K562 (cell line): Measurements from ENCODE around the gene ARHGAP22. TPM values are rescaled to one million over a fixed set of nuclear protein-coding genes. Genes with fewer than 3 reads are reported as not detected.
A peak's percentile ranks its signal among the peaks of the same experiment; 100 is the strongest.

Experiments
- ATAC-seq: fragments of 200-7000 bp; cut with Tn5 transposase; 3 replicates; pipeline ENCODE4 v1.9.1; 2020; ENCODE audit warnings: moderate library complexity
- BruUV-seq: library from RNA; stranded (reverse); fragments of 400-500 nt; replicated peaks from 2 replicates; lab custom pipeline; 2021; lab: Mats Ljungman, UMichigan
- CTCF ChIA-PET: fragments of 300-600 bp; formaldehyde crosslinking; extraction: SDS; loops from one replicate; lab custom pipeline; 2021; ENCODE audit warnings: low intra/inter-chr PET ratio; lab: Yijun Ruan, JAX
- POLR2A ChIA-PET: fragments of 300-600, 350-650 bp; sonication (Branson Sonifier 250); formaldehyde crosslinking; extraction: SDS; loops from one replicate; lab custom pipeline; 2021; ENCODE audit warnings: antibody characterized with exemption, inconsistent platforms; lab: Yijun Ruan, JAX
- DNase-seq, 4 experiments: peaks; one replicate each; pipeline versions ENCODE4 v3.0.0 to v3.0.0-alpha.2; 2011 to 2018; ENCODE audit warnings: low spot score in 3 of 4, mixed read lengths in 3 of 4; ENCODE audit errors: extremely low read depth in 1 of 4
- FAIRE-seq: peaks from 2 replicates; lab custom pipeline; 2011; peaks lifted over from hg19 to GRCh38; lab: Jason Lieb, UNC
- H2AFZ ChIP-seq: 2 replicates; pipeline ENCODE4 v1.6.0; 2011; ENCODE audit warnings: low read depth, low read length, control low read depth, inconsistent platforms
- H3K27ac ChIP-seq: fragments of 200-600 bp; 3 replicates; pipeline ENCODE4 v1.8.0; 2011; ENCODE audit warnings: low read depth, mild to moderate bottlenecking, control low read depth, inconsistent platforms, low read length, moderate library complexity, mixed read lengths; ENCODE audit errors: extremely low read depth
- H3K27me3 ChIP-seq, 2 experiments: fragments of 300-600 bp in 1 of 2; 2 replicates in 1 of 2; 3 replicates in 1 of 2; pipeline versions ENCODE4 v1.6.0 to v1.8.0; 2011; ENCODE audit warnings: inconsistent platforms in 2 of 2, low read length in 2 of 2, mild to moderate bottlenecking in 1 of 2, mixed read lengths in 1 of 2, moderate library complexity in 1 of 2; ENCODE audit not compliant: control insufficient read depth in 2 of 2, insufficient read depth in 2 of 2
- H3K36me3 ChIP-seq: fragments of 300-600 bp; 3 replicates; pipeline ENCODE4 v1.8.0; 2011; ENCODE audit warnings: mild to moderate bottlenecking, low read length, inconsistent platforms; ENCODE audit not compliant: control insufficient read depth, insufficient read depth
- H3K4me1 ChIP-seq, 2 experiments: fragments of 200-600 bp in 1 of 2; replicated peaks in 1 of 2; 2 replicates in 1 of 2; 3 replicates in 1 of 2; pipeline versions ENCODE4 v1.5.1 to v1.8.0; 2011; ENCODE audit warnings: inconsistent platforms in 2 of 2, low read length in 2 of 2, mild to moderate bottlenecking in 1 of 2, mixed read lengths in 1 of 2, moderate library complexity in 1 of 2; ENCODE audit not compliant: control insufficient read depth in 2 of 2, insufficient read depth in 2 of 2
- H3K4me2 ChIP-seq: 2 replicates; pipeline ENCODE4 v1.6.1; 2011; ENCODE audit warnings: low read length, control low read depth, inconsistent platforms, mixed read lengths; ENCODE audit not compliant: insufficient read depth
- H3K4me3 ChIP-seq: fragments of 200-600 bp; sonication (generic), shearing (Covaris generic); 2 replicates; pipeline ENCODE4 v1.5.1; 2016; ENCODE audit warnings: control low read depth, inconsistent platforms
- H3K79me2 ChIP-seq: fragments of 200-600 bp; 3 replicates; pipeline ENCODE4 v1.8.0; 2011; ENCODE audit warnings: low read length, inconsistent platforms; ENCODE audit not compliant: control insufficient read depth, insufficient read depth
- H3K9ac ChIP-seq, 2 experiments: 2 replicates each; pipeline versions ENCODE4 v1.6.0 to v1.6.1; 2011; ENCODE audit warnings: low read depth in 2 of 2, low read length in 2 of 2, control low read depth in 1 of 2, inconsistent platforms in 1 of 2, mild to moderate bottlenecking in 1 of 2, mixed read lengths in 1 of 2; ENCODE audit not compliant: insufficient read depth in 1 of 2
- H3K9me1 ChIP-seq: one replicate; pipeline ENCODE4 v1.6.0; 2011; ENCODE audit warnings: inconsistent platforms, mild to moderate bottlenecking, low read length, moderate library complexity; ENCODE audit not compliant: control insufficient read depth, insufficient read depth
- H3K9me3 ChIP-seq: replicated peaks from 2 replicates; pipeline ENCODE4 v1.5.1; 2011; ENCODE audit warnings: low read depth, low read length, inconsistent platforms; ENCODE audit not compliant: control insufficient read depth, insufficient read depth
- H4K20me1 ChIP-seq: replicated peaks from 2 replicates; pipeline ENCODE4 v1.6.1; 2011; ENCODE audit warnings: low read length, inconsistent platforms, mixed read lengths; ENCODE audit not compliant: control insufficient read depth, insufficient read depth
- CEBPB ChIP-seq: fragments of 450-650 bp; IDR thresholded peaks from 2 replicates; pipeline ENCODE4 v1.6.1; 2016; ENCODE audit warnings: missing genetic modification characterization, missing compliant biosample characterization
- CEBPG ChIP-seq, 3 experiments: fragments of 200-800 bp in 1 of 3; sonication (Bioruptor generic) in 1 of 3; sonication (generic) in 1 of 3; formaldehyde crosslinking in 1 of 3; IDR thresholded peaks in 2 of 3; conservative IDR thresholded peaks in 1 of 3; 2 replicates each; pipeline versions ENCODE4 v1.6.1 to v1.8.0; 2016 to 2022; ENCODE audit warnings: missing compliant biosample characterization in 2 of 3, missing genetic modification characterization in 2 of 3, mild to moderate bottlenecking in 1 of 3, missing genetic modification reagents in 1 of 3
- CSDE1 ChIP-seq, 2 experiments: fragments of 450-650 bp; IDR thresholded peaks; 2 replicates each; pipeline ENCODE4 v1.6.1; 2016; ENCODE audit warnings: mild to moderate bottlenecking in 1 of 2
- DPF2 ChIP-seq: fragments of 450-650 bp; IDR thresholded peaks from 2 replicates; pipeline ENCODE4 v1.6.1; 2016
- JUND ChIP-seq, 2 experiments: IDR thresholded peaks; 2 replicates in 1 of 2; 3 replicates in 1 of 2; pipeline ENCODE4 v1.6.1; 2011; ENCODE audit warnings: borderline replicate concordance in 2 of 2, low read depth in 2 of 2, low read length in 2 of 2, improper control_type of control experiment in 1 of 2, missing biosample characterization in 1 of 2, missing genetic modification characterization in 1 of 2, missing genetic modification reagents in 1 of 2
- PTTG1 ChIP-seq: fragments of 450-650 bp; IDR thresholded peaks from 2 replicates; pipeline ENCODE4 v1.6.1; 2016; ENCODE audit warnings: low read depth, mild to moderate bottlenecking, missing genetic modification characterization, missing compliant biosample characterization
- SETDB1 ChIP-seq: IDR thresholded peaks from one replicate; pipeline ENCODE4 v1.6.1; 2012; ENCODE audit warnings: low read length, control low read depth, inconsistent platforms
- WGBS: fragments of 100-300 bp; shearing (Covaris generic); methylation state at CpG from one replicate; pipeline ENCODE4 v1.1.6; 2016; ENCODE audit warnings: low coverage, mixed read lengths; ENCODE audit not compliant: insufficient coverage; ENCODE audit errors: missing lambda C conversion rate; 5-methylcytosine and 5-hydroxymethylcytosine counted together
- in situ Hi-C: fragments of 300-500 bp; cut with MboI; formaldehyde crosslinking; loops from 4 replicates; pipeline ENCODE4 v1.15.0; 2018; ENCODE audit warnings: inconsistent platforms, mixed read lengths
- intact Hi-C: fragments of 100-400 bp; cut with micrococcal nuclease; formaldehyde crosslinking; loops from 2 replicates; pipeline ENCODE4 v1.14.2; 2022
- polyA plus RNA-seq, 8 experiments: library from polyadenylated mRNA; depleted of rRNA in 4 of 8; stranded (reverse) in 5 of 8; unstranded in 3 of 8; fragments of >200 nt; fragmentation: Nextera tagmentation in 2 of 8; fragmentation: Illumina TruSeq in 1 of 8; extraction: Ambion mirVana in 2 of 8; extraction: Trizol in 1 of 8; gene quantifications; 2 replicates each; pipeline versions ENCODE4 v1.2.1 to v1.2.3, GENCODE V29; 2011 to 2014; ENCODE audit warnings: inconsistent platforms in 1 of 8, missing spikeins in 1 of 8
- total RNA-seq, 7 experiments: library from RNA; depleted of rRNA in 6 of 7; stranded (reverse); fragments of >200 nt in 6 of 7; fragmentation: Illumina TruSeq in 2 of 7; extraction: Trizol in 2 of 7; gene quantifications; 2 replicates each; pipeline versions ENCODE4 v1.2.1 to v1.2.3, GENCODE V29; 2011 to 2021; ENCODE audit warnings: low replicate concordance in 1 of 7

The ARHGAP22 gene
- total and polyA plus RNA-seq, 9 of the 15 experiments (the other 6 are each of a cell fraction or from before 2014, with no cell fraction given): 1.3 to 28.1 (median 12.7) TPM

GRCh38 chr10:48606530-48607355 is 1.9 kb upstream of the ARHGAP22 start:
- Histone ChIP-seq H3K9ac (no peak overlapping the region), H3K36me3 (no peaks in the 10 kb centered on the region), H3K27me3 (peaks cover 26 to 29% of the 10 kb centered on the region in 2 experiments), H2AFZ (no peak overlapping the region), H3K4me2 (no peak overlapping the region), H3K27ac (no peak overlapping the region), H3K9me1 (no peaks in the 10 kb centered on the region), H3K4me1 (peaks cover 0 to 9% of the 10 kb centered on the region in 2 experiments; a peak in 2 of 5 replicates), H3K79me2 (no peaks in the 10 kb centered on the region), H4K20me1 (peaks cover 11% of the 10 kb centered on the region), H3K4me3 (no peak overlapping the region), H3K9me3 (no peaks in the 10 kb centered on the region)
- intact Hi-C loops (loop anchor here (5.0 kb wide), 2 partner anchors 46 to 54 kb away; no protein-coding TSS in a partner anchor), in situ Hi-C loops (no loop called here)
- WGBS: under 1% methylated on average over 8 of the region's 8 CpGs
- DNase-seq (no peak), ATAC-seq (no peak), FAIRE-seq (no peak)
- TF ChIP-seq DPF2 (no peak), CEBPB (tag) (peak; percentile 56), JUND (IDR thresholded peaks at IDR 0.05; ENCODE audit: borderline replicate concordance, low read depth, low read length) (no peak), JUND (tag; IDR thresholded peaks at IDR 0.05; ENCODE audit: borderline replicate concordance, low read depth, low read length) (no peak), CEBPG (CRISPR knock-in tag; IDR thresholded peaks at IDR 0.05) (no peak), CEBPG (tag; conservative IDR thresholded peaks at IDR 0.05 in 1 of 2, IDR thresholded peaks at IDR 0.05 in 1 of 2) (peak in 1 of 2 experiments; percentile 46; a peak in 1 of 4 replicates), PTTG1 (tag) (no peak), SETDB1 (no peak), CSDE1 (IDR thresholded peaks at IDR 0.05) (no peak)
- CTCF ChIA-PET: interaction anchor here (2.8 kb wide), 1 partner anchor 49 kb away, joined by 14 read pairs; no protein-coding TSS in a partner anchor
- no TSS peak for BruUV-seq
- POLR2A ChIA-PET: interaction anchor here (0.7 to 1.6 kb wide), 5 partner anchors 18 to 894 kb away, joined by 3 to 4 read pairs (median 3); no protein-coding TSS in a partner anchor
